Mesodermal cell (in vitro differentiated cells): Measurements from ENCODE around the gene TFF2. TPM values are rescaled to one million over a fixed set of nuclear protein-coding genes. Genes with fewer than 3 reads are reported as not detected.

ENCODE experiments used
- H3K27ac ChIP-seq: 2 replicates; pipeline ENCODE4 v1.7.0; 2013; ENCODE audit warnings: mild to moderate bottlenecking, low read depth, low read length, moderate library complexity; ENCODE audit not compliant: severe bottlenecking
- H3K36me3 ChIP-seq: 2 replicates; pipeline ENCODE4 v1.7.1; 2013; ENCODE audit warnings: mild to moderate bottlenecking, low read length, moderate library complexity; ENCODE audit not compliant: control insufficient read depth, insufficient read depth
- H3K4me1 ChIP-seq: one replicate; pipeline ENCODE4 v1.7.1; 2013; ENCODE audit warnings: mild to moderate bottlenecking, low read length; ENCODE audit not compliant: insufficient read depth, control insufficient read depth, poor library complexity, severe bottlenecking
- H3K4me3 ChIP-seq: 2 replicates; pipeline ENCODE4 v1.7.0; 2013; ENCODE audit warnings: low read length, control low read depth, mild to moderate bottlenecking; ENCODE audit not compliant: insufficient read depth, poor library complexity, severe bottlenecking; ENCODE audit errors: extremely low read depth
- H3K9me3 ChIP-seq: 2 replicates; pipeline ENCODE4 v1.7.1; 2013; ENCODE audit warnings: mild to moderate bottlenecking, low read length, moderate library complexity; ENCODE audit not compliant: control insufficient read depth
- WGBS, 2 experiments: methylation state at CpG; one replicate each; pipeline ENCODE4 v1.1.5; 2013; ENCODE audit warnings: missing lambda C conversion rate in 2 of 2; ENCODE audit not compliant: insufficient coverage in 2 of 2; 5-methylcytosine and 5-hydroxymethylcytosine counted together
- polyA plus RNA-seq, 2 experiments: library from polyadenylated mRNA; stranded (reverse); fragments of 50-300 nt; gene quantifications; one replicate each; pipeline ENCODE4 v1.2.3, GENCODE V29; 2013

TFF2 gene
- polyA plus RNA-seq (2013, experiment 1 of 2): not detected
- polyA plus RNA-seq (2013, experiment 2 of 2): not detected

GRCh38 chr21:42350927-42351426 is at the start of gene TFF2:
TSS of gene TFF2 (minus strand) at chr21:42350994. CDS start at chr21:42350957, 37 bp downstream.
- H3K36me3 ChIP-seq: no peaks in the 10 kb centered on the region
- no peaks in the 10 kb centered on the region for H3K9me3 ChIP-seq
- H3K4me1 ChIP-seq: no peaks in the 10 kb centered on the region
- WGBS, 2 experiments: 92 to 93% methylated on average over 13 of the region's 13 CpGs
- no peak within 1 kb of the TSS for H3K4me3 ChIP-seq
- no peak within 1 kb of the TSS for H3K27ac ChIP-seq

DNA sequence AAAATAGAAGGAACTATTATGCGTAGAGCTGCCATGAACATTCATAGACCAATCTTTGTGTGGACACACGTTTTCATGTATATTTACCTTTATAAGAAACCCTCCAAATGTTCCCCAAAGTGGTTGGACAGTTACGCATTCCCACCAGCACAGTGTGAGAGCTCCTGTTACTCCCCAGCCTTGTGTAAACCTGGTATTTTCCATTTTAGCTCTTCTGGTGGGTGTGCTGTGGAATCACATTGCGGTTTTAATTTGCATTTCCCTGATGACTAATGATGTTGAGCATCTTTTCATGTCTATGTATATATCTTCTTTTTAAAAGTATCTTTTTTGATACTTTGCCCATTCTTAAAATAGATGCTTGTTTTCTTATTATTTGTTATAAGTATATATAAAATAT is 49.7 kb upstream of the TFF2 start:
- WGBS, 2 experiments: 85 to 92% methylated on average over 2 to 3 of the region's 4 CpGs
- Histone ChIP-seq H3K4me1 (no peaks in the 10 kb centered on the region), H3K9me3 (no peaks in the 10 kb centered on the region), H3K27ac (no peak overlapping the region), H3K4me3 (no peak overlapping the region), H3K36me3 (no peaks in the 10 kb centered on the region)

- H3K4me1 ChIP-seq: no peaks in the 10 kb centered on the region
- H3K36me3 ChIP-seq: no peaks in the 10 kb centered on the region
- no peaks in the 10 kb centered on the region for H3K9me3 ChIP-seq
- H3K27ac ChIP-seq: no peak overlapping the region
- 79 to 83% methylated on average over 8 to 12 of the region's 12 CpGs for WGBS, 2 experiments
- no peak overlapping the region for H3K4me3 ChIP-seq
Measured at GRCh38 chr21:42398436-42399028, 47.7 kb upstream of the TFF2 start.

DNA sequence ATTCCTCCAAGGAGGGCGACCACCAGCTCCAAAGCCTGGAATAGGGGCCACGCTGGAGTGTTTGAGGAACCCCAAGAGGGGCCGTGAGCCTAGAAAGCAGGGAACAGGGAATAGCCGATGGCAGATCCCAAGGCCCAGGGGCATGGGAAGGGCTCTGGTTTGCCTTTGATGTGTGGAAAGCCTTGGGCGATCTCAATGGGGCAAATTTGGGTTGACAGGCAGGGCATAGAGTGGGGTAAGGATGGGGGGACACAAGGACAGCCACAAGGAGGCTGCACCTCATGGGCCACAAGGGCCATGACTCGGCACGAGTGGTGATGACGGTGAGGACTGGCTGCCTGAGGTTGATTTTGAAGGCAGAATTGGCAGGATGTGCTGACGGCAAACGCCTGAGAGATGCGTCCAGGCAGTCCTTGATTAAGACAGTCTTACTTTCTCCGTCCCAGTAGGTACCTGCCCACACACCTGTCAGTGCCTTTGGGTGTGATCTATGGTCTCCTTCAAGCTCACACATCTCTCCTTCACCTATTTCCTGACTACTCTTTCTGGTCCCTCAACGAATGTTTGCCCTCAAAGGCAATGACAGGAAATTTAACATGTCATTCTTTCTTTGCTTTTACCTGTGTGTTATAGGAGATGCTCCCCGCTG is 47.1 kb upstream of the TFF2 start:
- Histone ChIP-seq H3K36me3 (no peaks in the 10 kb centered on the region), H3K4me3 (no peak overlapping the region), H3K4me1 (no peaks in the 10 kb centered on the region), H3K9me3 (no peaks in the 10 kb centered on the region), H3K27ac (no peak overlapping the region)
- WGBS, 2 experiments: 90 to 94% methylated on average over 11 to 13 of the region's 14 CpGs

- H3K4me1 ChIP-seq: no peaks in the 10 kb centered on the region
- no peaks in the 10 kb centered on the region for H3K36me3 ChIP-seq
- no peak overlapping the region for H3K4me3 ChIP-seq
- no peak overlapping the region for H3K27ac ChIP-seq
- 88 to 91% methylated on average over 17 to 18 of the region's 19 CpGs for WGBS, 2 experiments
- H3K9me3 ChIP-seq: no peaks in the 10 kb centered on the region
Measured at GRCh38 chr21:42396799-42397745, 46.3 kb upstream of the TFF2 start.

DNA sequence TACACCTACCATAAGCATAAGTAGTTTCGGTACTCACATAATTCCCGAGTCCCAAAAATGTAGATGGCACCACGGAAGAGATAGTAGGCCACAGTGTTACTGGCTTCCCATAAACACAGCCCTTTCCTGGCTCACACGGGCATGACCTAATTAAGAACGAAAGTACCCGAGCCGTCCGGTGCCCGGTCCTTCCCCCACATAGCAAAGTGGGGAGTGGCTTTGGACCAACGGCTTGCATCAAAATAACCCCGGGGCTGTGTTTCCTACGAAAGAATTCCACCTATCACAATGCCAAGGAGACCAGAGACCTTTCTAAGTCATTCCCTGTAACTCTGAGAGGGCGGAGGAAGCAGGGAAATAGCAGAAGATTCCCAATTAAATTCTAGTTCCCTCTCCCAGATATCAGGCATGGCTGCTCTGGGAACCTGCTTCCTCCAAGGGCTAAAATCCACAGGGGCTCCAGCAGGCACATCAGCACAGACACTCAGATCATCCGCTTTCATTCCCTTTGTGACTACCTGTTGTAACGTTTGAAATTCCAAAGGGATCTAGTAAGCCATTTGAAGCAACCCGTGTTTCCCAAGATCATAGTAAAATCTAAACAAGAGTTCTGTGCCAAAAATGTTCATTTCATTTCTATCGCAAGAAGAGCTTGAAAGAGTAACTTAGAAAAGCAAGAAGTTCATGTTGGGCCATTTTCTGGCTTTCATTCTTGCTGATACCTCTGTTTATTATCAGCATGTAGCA is 45.3 kb upstream of the TFF2 start, which contains the start of gene TMPRSS3:
TMPRSS3 (minus strand) TSS at position 148 of the 747 bp plus-strand sequence. CDS start 635 bp downstream, outside the sequence.
- no peak within 1 kb of the TSS for H3K27ac ChIP-seq
- H3K36me3 ChIP-seq: no peaks in the 10 kb centered on the region
- H3K9me3 ChIP-seq: no peaks in the 10 kb centered on the region
- no peaks in the 10 kb centered on the region for H3K4me1 ChIP-seq
- H3K4me3 ChIP-seq: no peak within 1 kb of the TSS
- WGBS, 2 experiments: 87 to 94% methylated on average over 13 to 16 of the region's 17 CpGs

- Histone ChIP-seq H3K9me3 (no peaks in the 10 kb centered on the region), H3K4me3 (no peak overlapping the region), H3K27ac (no peak overlapping the region), H3K36me3 (no peaks in the 10 kb centered on the region), H3K4me1 (no peaks in the 10 kb centered on the region)
- 93 to 95% methylated on average over 10 to 11 of the region's 11 CpGs for WGBS, 2 experiments
Measured at GRCh38 chr21:42395302-42395701, 44.5 kb upstream of the TFF2 start.

DNA sequence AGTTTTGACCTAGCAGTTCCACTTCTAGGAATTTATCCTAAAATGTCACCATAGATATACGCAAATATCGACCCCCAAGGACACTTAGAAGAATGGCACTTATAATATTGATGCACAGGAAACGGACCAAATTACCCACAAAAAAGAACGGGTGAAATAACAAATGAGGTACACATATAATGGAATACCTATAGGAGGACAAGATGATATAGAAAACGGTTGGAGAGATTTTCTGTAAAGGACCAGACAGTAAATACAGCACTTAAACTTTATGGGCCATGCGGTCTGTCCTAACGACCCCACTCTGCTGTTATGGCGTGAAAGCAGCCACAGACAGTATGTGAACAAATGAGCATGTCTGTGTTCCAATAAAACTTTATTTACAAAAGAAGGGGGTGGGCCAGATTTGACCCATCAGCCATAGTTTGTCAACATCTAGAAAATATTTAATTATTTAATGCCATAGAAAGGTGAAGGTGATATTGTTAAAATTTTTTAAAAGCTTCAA is 42.7 kb upstream of the TFF2 start:
- Histone ChIP-seq H3K27ac (no peak overlapping the region), H3K36me3 (no peaks in the 10 kb centered on the region), H3K4me1 (no peaks in the 10 kb centered on the region), H3K4me3 (no peak overlapping the region), H3K9me3 (no peaks in the 10 kb centered on the region)
- 86 to 87% methylated on average over 3 to 7 of the region's 8 CpGs for WGBS, 2 experiments

DNA sequence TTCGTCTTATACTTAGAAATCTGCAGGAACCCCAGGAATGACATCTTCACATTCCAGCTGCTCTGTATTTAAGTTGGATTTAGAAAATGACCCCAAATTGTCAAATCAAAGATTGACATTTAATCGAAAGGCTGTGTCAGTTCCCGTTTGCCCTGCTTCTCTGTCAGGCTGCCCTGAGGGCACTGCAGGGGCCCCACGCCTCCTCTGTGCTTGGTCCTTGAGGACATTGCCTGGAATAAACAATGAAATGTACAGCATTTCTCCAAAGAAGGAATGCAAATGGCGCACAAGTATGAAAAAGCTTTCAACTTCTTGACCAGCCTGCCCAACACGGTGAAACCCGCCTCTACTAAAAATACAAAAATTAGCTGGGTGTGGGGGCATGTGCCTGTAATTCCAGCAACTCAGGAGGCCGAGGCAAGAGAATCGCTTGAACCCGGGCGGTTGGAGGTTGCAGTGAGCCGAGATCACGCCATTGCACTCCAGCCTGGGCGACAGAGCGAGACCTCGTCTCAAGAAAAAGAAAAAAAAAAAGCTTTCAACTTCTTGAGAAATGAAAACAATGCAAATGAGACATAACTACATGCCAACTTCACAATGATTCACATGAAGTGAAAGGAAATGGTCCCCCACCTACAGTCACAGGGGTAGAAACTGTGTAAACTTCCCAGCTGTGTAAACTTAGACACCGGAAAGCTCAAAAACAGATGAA is 42.1 kb upstream of the TFF2 start:
- H3K4me1 ChIP-seq: peaks cover under 1% of the 10 kb centered on the region
- no peak overlapping the region for H3K27ac ChIP-seq
- no peaks in the 10 kb centered on the region for H3K9me3 ChIP-seq
- no peaks in the 10 kb centered on the region for H3K36me3 ChIP-seq
- 89 to 93% methylated on average over 12 to 14 of the region's 17 CpGs for WGBS, 2 experiments
- no peak overlapping the region for H3K4me3 ChIP-seq
